GM12878 (cell line): ENCODE results near the gene RPSA. TPM values are rescaled to one million over a fixed set of nuclear protein-coding genes. Genes with fewer than 3 reads are reported as not detected.
A peak's percentile ranks its signal among the peaks of the same experiment; 100 is the strongest.

Experiments used
- ATAC-seq: fragments of 200-7000 bp; cut with Tn5 transposase; 3 replicates; pipeline ENCODE4 v1.9.1; 2020; ENCODE audit warnings: mild to moderate bottlenecking, moderate library complexity
- BruUV-seq: library from RNA; stranded (reverse); fragments of 400-500 nt; replicated peaks from 2 replicates; lab custom pipeline; 2021; lab: Mats Ljungman, UMichigan
- CTCF ChIA-PET: fragments of 300-600 bp; sonication (Branson Sonifier 250); formaldehyde crosslinking; extraction: SDS; loops from one replicate; lab custom pipeline; 2021; ENCODE audit warnings: inconsistent platforms; lab: Yijun Ruan, JAX
- POLR2A ChIA-PET: fragments of 350-600 bp; formaldehyde crosslinking; extraction: SDS; loops from one replicate; lab custom pipeline; 2021; ENCODE audit warnings: inconsistent platforms; lab: Charles Lee
- RAD21 ChIA-PET: fragments of 300-600 bp; sonication (Branson Sonifier 250); formaldehyde crosslinking; loops from one replicate; lab custom pipeline; 2023; ENCODE audit warnings: antibody characterized with exemption; ENCODE audit not compliant: unreplicated experiment; lab: Charles Lee
- SMC1A ChIA-PET: fragments of 300-600 bp; sonication (Branson Sonifier 250); formaldehyde crosslinking; loops from one replicate; lab custom pipeline; 2023; ENCODE audit not compliant: unreplicated experiment, uncharacterized antibody; lab: Charles Lee
- DNase-seq: peaks from one replicate; pipeline ENCODE4 v3.0.0-alpha.2; 2011; ENCODE audit warnings: low read depth, low spot score
- FAIRE-seq: peaks from 3 replicates; lab custom pipeline; 2011; peaks lifted over from hg19 to GRCh38; lab: Jason Lieb, UNC
- H2AFZ ChIP-seq: 2 replicates; pipeline ENCODE4 v1.6.0; 2011; ENCODE audit warnings: low read depth, low read length, control low read depth; ENCODE audit not compliant: control insufficient read depth
- H3K27ac ChIP-seq: 2 replicates; pipeline ENCODE4 v1.5.1; 2011; ENCODE audit warnings: control low read depth; ENCODE audit not compliant: control insufficient read depth, insufficient read depth
- H3K27me3 ChIP-seq, 2 experiments: replicated peaks in 1 of 2; 2 replicates each; pipeline versions ENCODE4 v1.6.0 to v1.6.1; 2011; ENCODE audit warnings: low read length in 1 of 2; ENCODE audit not compliant: control insufficient read depth in 2 of 2, insufficient read depth in 2 of 2
- H3K36me3 ChIP-seq, 2 experiments: 2 replicates each; pipeline ENCODE4 v1.5.1; 2011; ENCODE audit warnings: low read length in 1 of 2; ENCODE audit not compliant: control insufficient read depth in 2 of 2, insufficient read depth in 2 of 2
- H3K4me1 ChIP-seq: 2 replicates; pipeline ENCODE4 v1.6.1; 2011; ENCODE audit warnings: mild to moderate bottlenecking, low read length, moderate library complexity, mixed read lengths; ENCODE audit not compliant: control insufficient read depth, insufficient read depth
- H3K4me2 ChIP-seq: 2 replicates; pipeline ENCODE4 v1.6.0; 2011; ENCODE audit warnings: control low read depth; ENCODE audit not compliant: control insufficient read depth, insufficient read depth
- H3K4me3 ChIP-seq: fragments of 200-600 bp; sonication (generic); 2 replicates; pipeline ENCODE4 v1.5.1; 2016
- H3K79me2 ChIP-seq: 2 replicates; pipeline ENCODE4 v1.6.0; 2011; ENCODE audit warnings: low read length; ENCODE audit not compliant: control insufficient read depth, insufficient read depth
- H3K9ac ChIP-seq: 2 replicates; pipeline ENCODE4 v1.8.0; 2011; ENCODE audit warnings: low read length, control low read depth, mixed read lengths; ENCODE audit not compliant: control insufficient read depth, insufficient read depth
- H3K9me3 ChIP-seq: replicated peaks from 3 replicates; pipeline ENCODE4 v1.5.1; 2011; ENCODE audit warnings: mild to moderate bottlenecking, low read length; ENCODE audit not compliant: control insufficient read depth, insufficient read depth
- H4K20me1 ChIP-seq: 2 replicates; pipeline ENCODE4 v1.6.0; 2011; ENCODE audit not compliant: control insufficient read depth, insufficient read depth
- CBX5 ChIP-seq: sonication (generic); IDR thresholded peaks from 2 replicates; pipeline ENCODE4 v1.6.1; 2016; ENCODE audit warnings: low read depth, moderate library complexity, mild to moderate bottlenecking, inconsistent platforms
- EED ChIP-seq: sonication (generic); IDR thresholded peaks from 2 replicates; pipeline ENCODE4 v1.6.1; 2016; ENCODE audit warnings: antibody characterized with exemption, low read depth
- SMC3 ChIP-seq: IDR thresholded peaks from 2 replicates; pipeline ENCODE4 v1.6.1; 2011; ENCODE audit warnings: low read length, improper control_type of control experiment, borderline replicate concordance
- SPI1 ChIP-seq: IDR thresholded peaks from 2 replicates; pipeline ENCODE4 v1.6.1; 2011; ENCODE audit warnings: low read depth, mild to moderate bottlenecking, low read length, moderate library complexity, borderline replicate concordance; ENCODE audit not compliant: insufficient read depth
- WGBS: methylation state at CpG from one replicate; pipeline ENCODE4 v1.1.6; 2016; ENCODE audit warnings: low lambda C conversion rate; ENCODE audit not compliant: insufficient replicate concordance, insufficient coverage; ENCODE audit errors: missing lambda C conversion rate; 5-methylcytosine and 5-hydroxymethylcytosine counted together
- in situ Hi-C: fragments of 300-500 bp; cut with MboI; formaldehyde crosslinking; loops from 9 replicates; pipeline ENCODE4 v1.14.3; 2018; ENCODE audit warnings: mixed read lengths
- intact Hi-C: fragments of 100-400 bp; cut with micrococcal nuclease; formaldehyde crosslinking; loops from one replicate; pipeline ENCODE4 v1.14.2; 2022; ENCODE audit not compliant: unreplicated experiment
- polyA plus RNA-seq, 11 experiments: library from polyadenylated mRNA; depleted of rRNA in 4 of 11; unstranded in 6 of 11; stranded (reverse) in 5 of 11; fragments of >200 nt; fragmentation: Nextera tagmentation in 4 of 11; fragmentation: Illumina TruSeq in 1 of 11; extraction: Ambion mirVana in 4 of 11; extraction: Trizol in 1 of 11; gene quantifications; 1 replicate in 1 of 11; 2 replicates in 10 of 11; pipeline versions ENCODE4 v1.2.1 to v1.2.3, GENCODE V29; 2011 to 2016; ENCODE audit warnings: inconsistent platforms in 2 of 11, missing spikeins in 2 of 11, low read depth in 1 of 11
- total RNA-seq, 4 experiments: library from RNA; depleted of rRNA in 3 of 4; stranded (reverse); fragments of >200 nt in 3 of 4; fragmentation: Illumina TruSeq in 1 of 4; extraction: Trizol in 1 of 4; gene quantifications; 2 replicates each; pipeline versions ENCODE4 v1.2.1 to v1.2.3, GENCODE V29; 2013 to 2021
- TF ChIP-seq, protein P1 (sequence below), 3 experiments: IDR thresholded peaks in 2 of 3; conservative IDR thresholded peaks in 1 of 3; 2 replicates each; pipeline ENCODE4 v1.5.1; 2011; ENCODE audit warnings: low read depth in 3 of 3, low read length in 3 of 3, mild to moderate bottlenecking in 3 of 3, control low read depth in 2 of 3, moderate library complexity in 2 of 3, inconsistent platforms in 1 of 3, mixed read lengths in 1 of 3; ENCODE audit not compliant: control insufficient read depth in 2 of 3, insufficient read depth in 1 of 3; ENCODE audit errors: extremely low read depth in 1 of 3

RPSA gene
- total and polyA plus RNA-seq, 10 of the 15 experiments (the other 5 are each of a cell fraction or from before 2014, with no cell fraction given): 1,012 to 5,036 (median 3,460) TPM

DNA sequence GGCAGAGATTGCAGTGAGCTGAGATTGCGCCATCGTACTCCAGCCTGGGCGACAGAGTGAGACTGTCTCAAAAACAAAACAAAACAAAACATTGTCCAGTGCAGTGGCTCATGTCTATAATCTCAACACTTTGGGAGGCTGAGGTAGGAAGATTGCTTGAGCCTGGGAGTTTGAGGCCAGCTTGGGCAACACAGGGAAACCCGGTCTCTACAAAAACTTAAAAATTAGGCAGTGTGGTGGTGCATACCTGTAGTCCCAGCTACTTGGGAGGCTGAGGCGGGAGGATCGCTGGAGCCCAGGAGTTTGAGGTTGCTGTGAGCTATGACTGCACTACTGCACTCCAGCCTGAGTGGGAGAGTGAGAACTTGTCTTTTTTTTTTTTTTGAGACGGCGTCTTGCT is 33.8 kb downstream of the RPSA start:
- Histone ChIP-seq H3K4me2 (no peak overlapping the region), H4K20me1 (no peaks in the 10 kb centered on the region), H2AFZ (no peak overlapping the region), H3K27ac (no peak overlapping the region), H3K4me3 (no peak overlapping the region), H3K4me1 (no peaks in the 10 kb centered on the region)
- ChIA-PET CTCF (interaction anchor here (0.5 to 1.2 kb wide), 2 partner anchors 57 to 292 kb away, joined by 3 to 4 read pairs; no protein-coding TSS in a partner anchor), RAD21 (no interaction called here)
- ATAC-seq (no peak), DNase-seq (no peak)
- 89% methylated on average over 8 of the region's 8 CpGs for WGBS
- intact Hi-C loops: loop anchor here (10.0 kb wide), 1 partner anchor 734 kb away; no protein-coding TSS in a partner anchor
- in situ Hi-C loops: no loop called here
- no TSS peak for BruUV-seq
- no peak for TF ChIP-seq SMC3
- no peak for TF ChIP-seq CBX5
- TF ChIP-seq EED: no peak
- TF ChIP-seq, all 136 proteins: peak for 0
- H3K79me2 ChIP-seq: no peaks in the 10 kb centered on the region
- no peaks in the 10 kb centered on the region for H3K9me3 ChIP-seq
- H3K9ac ChIP-seq: no peak overlapping the region
- ChIA-PET SMC1A (interaction anchor here (1.7 kb wide), 1 partner anchor 9 kb away, joined by 3 read pairs; no protein-coding TSS in a partner anchor), POLR2A (no interaction called here)
- H3K27me3 ChIP-seq: no peaks in the 10 kb centered on the region
- no peak for FAIRE-seq
- no peaks in the 10 kb centered on the region for H3K36me3 ChIP-seq

GRCh38 chr3:39443530-39443929 is 37.0 kb downstream of the RPSA start:
- FAIRE-seq: no peak

More at GRCh38 chr3:39443530-39443929, 37.0 kb downstream of the RPSA start:
- SMC1A ChIA-PET: no interaction called here
- no TSS peak for BruUV-seq
- intact Hi-C loops (loop anchor here (10.0 kb wide), 1 partner anchor 731 kb away; no protein-coding TSS in a partner anchor), in situ Hi-C loops (no loop called here)
- H3K79me2 ChIP-seq: no peaks in the 10 kb centered on the region
- RAD21 ChIA-PET: no interaction called here
- no peak for DNase-seq
- no peak for TF ChIP-seq SPI1
- TF ChIP-seq, protein P1, sequence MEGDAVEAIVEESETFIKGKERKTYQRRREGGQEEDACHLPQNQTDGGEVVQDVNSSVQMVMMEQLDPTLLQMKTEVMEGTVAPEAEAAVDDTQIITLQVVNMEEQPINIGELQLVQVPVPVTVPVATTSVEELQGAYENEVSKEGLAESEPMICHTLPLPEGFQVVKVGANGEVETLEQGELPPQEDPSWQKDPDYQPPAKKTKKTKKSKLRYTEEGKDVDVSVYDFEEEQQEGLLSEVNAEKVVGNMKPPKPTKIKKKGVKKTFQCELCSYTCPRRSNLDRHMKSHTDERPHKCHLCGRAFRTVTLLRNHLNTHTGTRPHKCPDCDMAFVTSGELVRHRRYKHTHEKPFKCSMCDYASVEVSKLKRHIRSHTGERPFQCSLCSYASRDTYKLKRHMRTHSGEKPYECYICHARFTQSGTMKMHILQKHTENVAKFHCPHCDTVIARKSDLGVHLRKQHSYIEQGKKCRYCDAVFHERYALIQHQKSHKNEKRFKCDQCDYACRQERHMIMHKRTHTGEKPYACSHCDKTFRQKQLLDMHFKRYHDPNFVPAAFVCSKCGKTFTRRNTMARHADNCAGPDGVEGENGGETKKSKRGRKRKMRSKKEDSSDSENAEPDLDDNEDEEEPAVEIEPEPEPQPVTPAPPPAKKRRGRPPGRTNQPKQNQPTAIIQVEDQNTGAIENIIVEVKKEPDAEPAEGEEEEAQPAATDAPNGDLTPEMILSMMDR (IDR thresholded peaks at IDR 0.05 in 2 of 3, conservative IDR thresholded peaks at IDR 0.05 in 1 of 3; ENCODE audit: control insufficient read depth in 2 of 3, extremely low read depth in 1 of 3, insufficient read depth in 1 of 3, low read depth in 3 of 3, low read length in 3 of 3): 0 out of 6 replicates have a peak, but pooled peaks of 1 of the 3 experiments have one; percentile 10
- ATAC-seq: no peak; the same call in 2 of the 3 replicates
- no peaks in the 10 kb centered on the region for H3K36me3 ChIP-seq
- no peak overlapping the region for H3K9ac ChIP-seq
- POLR2A ChIA-PET: no interaction called here
- CTCF ChIA-PET: interaction anchor here (1.5 kb wide), 1 partner anchor 56 kb away, joined by 4 read pairs; no protein-coding TSS in a partner anchor
- no peak overlapping the region for H3K4me2 ChIP-seq
- no peak overlapping the region for H3K4me3 ChIP-seq
- H3K9me3 ChIP-seq: no peaks in the 10 kb centered on the region
- no peaks in the 10 kb centered on the region for H3K4me1 ChIP-seq
- WGBS: 78% methylated on average over 4 of the region's 4 CpGs
- H3K27ac ChIP-seq: no peak overlapping the region
- no peak overlapping the region for H2AFZ ChIP-seq
- H3K27me3 ChIP-seq: no peaks in the 10 kb centered on the region
- no peaks in the 10 kb centered on the region for H4K20me1 ChIP-seq
